Measurements from ENCODE around the gene CPEB4.

CPEB4 gene

GRCh38 chr5:173916233-173916632 is 28.1 kb downstream of the CPEB4 start:
- peak; percentile 51 to 64 for DNase-seq

GRCh38 chr5:173917788-173918786 is 29.9 kb downstream of the CPEB4 start:
- DNase-seq = peak; percentile 73 to 81

- DNase-seq = peak in 1 of 2 donors; percentile 26
These were observed 31.3 kb downstream of the CPEB4 start for GRCh38 chr5:173919443-173919842.

- peak; percentile 71 to 79 for DNase-seq
These were observed 32.0 kb downstream of the CPEB4 start for GRCh38 chr5:173920024-173920753.

GRCh38 chr5:173920866-173921555 is 32.9 kb downstream of the CPEB4 start:
- peak; percentile 59 to 71 for DNase-seq

GRCh38 chr5:173922527-173922926 is 34.4 kb downstream of the CPEB4 start:
- DNase-seq = no peak

- DNase-seq = no peak
These were observed 35.3 kb downstream of the CPEB4 start for GRCh38 chr5:173923218-173924095.

- DNase-seq = no peak
These were observed 36.8 kb downstream of the CPEB4 start for GRCh38 chr5:173924899-173925298.

GRCh38 chr5:173925449-173926071 is 37.4 kb downstream of the CPEB4 start:
- peak in 1 of 2 donors; percentile 39 for DNase-seq

- DNase-seq = peak in 1 of 2 donors; percentile 55
These were observed 38.2 kb downstream of the CPEB4 start for GRCh38 chr5:173926359-173926758.

- DNase-seq = peak; percentile 54 to 81
These were observed 40.9 kb downstream of the CPEB4 start for GRCh38 chr5:173928871-173929574.

GRCh38 chr5:173932695-173933139 is 44.6 kb downstream of the CPEB4 start:
- no peak for DNase-seq

GRCh38 chr5:173933901-173934300 is 45.8 kb downstream of the CPEB4 start:
- DNase-seq = no peak

- no peak for DNase-seq
These were observed 47.2 kb downstream of the CPEB4 start for GRCh38 chr5:173935396-173935795.

- peak; percentile 87 to 95 for DNase-seq
These were observed 52.1 kb downstream of the CPEB4 start for GRCh38 chr5:173940269-173940668.

GRCh38 chr5:173941102-173941501 is 53.0 kb downstream of the CPEB4 start:
- DNase-seq = no peak

GRCh38 chr5:173941758-173942401 is 53.7 kb downstream of the CPEB4 start:
- DNase-seq = no peak

GRCh38 chr5:173944511-173944910 is 56.4 kb downstream of the CPEB4 start:
- no peak for DNase-seq

- DNase-seq = no peak
These were observed 57.0 kb downstream of the CPEB4 start for GRCh38 chr5:173945160-173945559.

GRCh38 chr5:173946323-173946722 is 58.2 kb downstream of the CPEB4 start:
- DNase-seq = no peak
